Neural cell (in vitro differentiated cells): ENCODE measurements around the gene MDN1. TPM values are rescaled to one million over a fixed set of nuclear protein-coding genes. Genes with fewer than 3 reads are reported as not detected.

Experiments used
- H2AFZ ChIP-seq: fragments of 200-600, 300-800 bp; sonication (generic), shearing (Covaris generic); 2 replicates; pipeline ENCODE4 v1.6.0; 2014; ENCODE audit warnings: low read depth, mild to moderate bottlenecking, antibody characterized with exemption, low read length, moderate library complexity
- H3F3A ChIP-seq: fragments of 200-600 bp; shearing (Covaris generic); 2 replicates; pipeline ENCODE4 v1.6.1; 2016; ENCODE audit warnings: mild to moderate bottlenecking, moderate library complexity, mixed read lengths, antibody characterized with exemption, low read length; ENCODE audit not compliant: insufficient read depth, poor library complexity, severe bottlenecking
- H3K27ac ChIP-seq: fragments of 200-600, 300-800 bp; sonication (generic), shearing (Covaris generic); 2 replicates; pipeline ENCODE4 v1.5.1; 2014; ENCODE audit warnings: mild to moderate bottlenecking, low read length, moderate library complexity
- H3K27me3 ChIP-seq: fragments of 300-800, 200-600 bp; sonication (generic), shearing (Covaris generic); 2 replicates; pipeline ENCODE4 v1.6.0; 2014; ENCODE audit warnings: mild to moderate bottlenecking, low read depth, low read length, moderate library complexity; ENCODE audit not compliant: insufficient read depth
- H3K36me3 ChIP-seq: fragments of 300-800, 200-600 bp; sonication (generic), shearing (Covaris generic); 2 replicates; pipeline ENCODE4 v1.5.1; 2014; ENCODE audit warnings: mild to moderate bottlenecking, antibody characterized with exemption, low read length, moderate library complexity; ENCODE audit not compliant: insufficient read depth
- H3K4me2 ChIP-seq: fragments of 300-800, 200-600 bp; sonication (generic), shearing (Covaris generic); 2 replicates; pipeline ENCODE4 v1.6.0; 2014; ENCODE audit warnings: mild to moderate bottlenecking, low read length
- H3K4me3 ChIP-seq: fragments of 300-800, 200-600 bp; sonication (generic), shearing (Covaris generic); 2 replicates; pipeline ENCODE4 v1.5.1; 2014; ENCODE audit warnings: mild to moderate bottlenecking, low read length, moderate library complexity
- H3K79me2 ChIP-seq: fragments of 200-600 bp; shearing (Covaris generic); replicated peaks from 2 replicates; pipeline ENCODE4 v1.6.0; 2014; ENCODE audit warnings: mild to moderate bottlenecking, low read length, moderate library complexity; ENCODE audit not compliant: insufficient read depth
- H3K9ac ChIP-seq: fragments of 300-800, 200-600 bp; sonication (generic), shearing (Covaris generic); 2 replicates; pipeline ENCODE4 v1.6.1; 2016; ENCODE audit warnings: mild to moderate bottlenecking, low read length, mixed read lengths
- H3K9me2 ChIP-seq: fragments of 200-600 bp; shearing (Covaris generic); 2 replicates; pipeline ENCODE4 v1.6.1; 2016; ENCODE audit warnings: mild to moderate bottlenecking, low read length, mixed read lengths; ENCODE audit not compliant: insufficient read depth
- H3K9me3 ChIP-seq: fragments of 200-600, 300-800 bp; sonication (generic), shearing (Covaris generic); 2 replicates; pipeline ENCODE4 v1.6.1; 2016; ENCODE audit warnings: mild to moderate bottlenecking, mixed run types, low read length, moderate library complexity, mixed read lengths
- H4K20me1 ChIP-seq: fragments of 200-600 bp; shearing (Covaris generic); 2 replicates; pipeline ENCODE4 v1.6.1; 2016; ENCODE audit warnings: mild to moderate bottlenecking, mixed run types; ENCODE audit not compliant: insufficient read depth
- EP300 ChIP-seq: fragments of 450-650 bp; conservative IDR thresholded peaks from 2 replicates; pipeline ENCODE4 v1.6.1; 2014; ENCODE audit warnings: antibody characterized with exemption, mild to moderate bottlenecking, moderate library complexity; ENCODE audit not compliant: poor library complexity, severe bottlenecking
- EZH2 ChIP-seq: fragments of 200-600, 300-800 bp; shearing (Covaris generic), sonication (generic); IDR thresholded peaks from 2 replicates; pipeline ENCODE4 v1.6.1; 2014; ENCODE audit warnings: antibody characterized with exemption, low read length, borderline replicate concordance, mild to moderate bottlenecking; ENCODE audit not compliant: insufficient read depth, poor library complexity, severe bottlenecking
- MXI1 ChIP-seq: fragments of 450-650 bp; conservative IDR thresholded peaks from 2 replicates; pipeline ENCODE4 v1.6.1; 2014; ENCODE audit warnings: antibody characterized with exemption, mild to moderate bottlenecking; ENCODE audit not compliant: poor library complexity, severe bottlenecking
- POLR2AphosphoS5 ChIP-seq: IDR thresholded peaks from 2 replicates; pipeline ENCODE4 v1.6.1; 2012
- RAD21 ChIP-seq: fragments of 450-650 bp; conservative IDR thresholded peaks from 2 replicates; pipeline ENCODE4 v1.6.1; 2014; ENCODE audit warnings: antibody characterized with exemption, mild to moderate bottlenecking, moderate library complexity
- REST ChIP-seq: IDR thresholded peaks from 2 replicates; pipeline ENCODE4 v1.6.1; 2012; ENCODE audit warnings: borderline replicate concordance
- SMC3 ChIP-seq: fragments of 450-650 bp; conservative IDR thresholded peaks from 2 replicates; pipeline ENCODE4 v1.6.1; 2014; ENCODE audit warnings: antibody characterized with exemption, mild to moderate bottlenecking, moderate library complexity; ENCODE audit not compliant: poor library complexity
- TAF1 ChIP-seq: IDR thresholded peaks from 2 replicates; pipeline ENCODE4 v1.6.1; 2012; ENCODE audit warnings: low read depth
- polyA plus RNA-seq: library from polyadenylated mRNA; depleted of rRNA; stranded (reverse); fragments of >200 nt; gene quantifications from 2 replicates; pipeline ENCODE4 v1.2.3, GENCODE V29; 2014
- TF ChIP-seq, protein P1 (sequence below): fragments of 450-650 bp; IDR thresholded peaks from 2 replicates; pipeline ENCODE4 v1.5.1; 2014; ENCODE audit warnings: antibody characterized with exemption, mild to moderate bottlenecking, moderate library complexity; ENCODE audit not compliant: poor library complexity, severe bottlenecking

The MDN1 gene
- polyA plus RNA-seq, 1 donor from 2014 or later, result 17.8 TPM

DNA sequence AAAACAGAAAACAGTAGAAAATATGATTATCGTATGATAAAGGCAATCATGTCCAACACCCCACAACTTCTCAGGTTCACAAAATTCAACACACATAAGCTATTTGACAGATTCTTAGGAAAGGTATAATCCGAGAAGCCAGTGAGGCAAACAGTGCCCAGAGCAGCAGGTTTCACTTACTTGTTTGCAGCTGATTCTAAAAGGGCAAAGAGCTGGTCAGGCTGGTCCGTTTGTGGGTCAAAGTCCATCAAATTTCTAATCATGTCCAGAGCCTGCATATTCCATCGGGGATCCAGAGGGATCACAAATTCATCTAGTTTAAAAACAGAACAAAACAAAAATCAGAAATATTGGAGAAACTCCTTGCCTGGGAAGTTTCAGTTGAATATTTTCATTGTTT is 111.3 kb downstream of the MDN1 start:
- no peaks in the 10 kb centered on the region for H3K36me3 ChIP-seq
- no peak for TF ChIP-seq MXI1
- TF ChIP-seq REST, result no peak
- no peak for TF ChIP-seq RAD21
- no peak for TF ChIP-seq POLR2AphosphoS5
- no peak for TF ChIP-seq SMC3
- TF ChIP-seq, protein P1, sequence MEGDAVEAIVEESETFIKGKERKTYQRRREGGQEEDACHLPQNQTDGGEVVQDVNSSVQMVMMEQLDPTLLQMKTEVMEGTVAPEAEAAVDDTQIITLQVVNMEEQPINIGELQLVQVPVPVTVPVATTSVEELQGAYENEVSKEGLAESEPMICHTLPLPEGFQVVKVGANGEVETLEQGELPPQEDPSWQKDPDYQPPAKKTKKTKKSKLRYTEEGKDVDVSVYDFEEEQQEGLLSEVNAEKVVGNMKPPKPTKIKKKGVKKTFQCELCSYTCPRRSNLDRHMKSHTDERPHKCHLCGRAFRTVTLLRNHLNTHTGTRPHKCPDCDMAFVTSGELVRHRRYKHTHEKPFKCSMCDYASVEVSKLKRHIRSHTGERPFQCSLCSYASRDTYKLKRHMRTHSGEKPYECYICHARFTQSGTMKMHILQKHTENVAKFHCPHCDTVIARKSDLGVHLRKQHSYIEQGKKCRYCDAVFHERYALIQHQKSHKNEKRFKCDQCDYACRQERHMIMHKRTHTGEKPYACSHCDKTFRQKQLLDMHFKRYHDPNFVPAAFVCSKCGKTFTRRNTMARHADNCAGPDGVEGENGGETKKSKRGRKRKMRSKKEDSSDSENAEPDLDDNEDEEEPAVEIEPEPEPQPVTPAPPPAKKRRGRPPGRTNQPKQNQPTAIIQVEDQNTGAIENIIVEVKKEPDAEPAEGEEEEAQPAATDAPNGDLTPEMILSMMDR, result no peak
- no peak for TF ChIP-seq TAF1
- no peak for TF ChIP-seq EZH2
- no peak for TF ChIP-seq EP300
- no peaks in the 10 kb centered on the region for H3K79me2 ChIP-seq

DNA sequence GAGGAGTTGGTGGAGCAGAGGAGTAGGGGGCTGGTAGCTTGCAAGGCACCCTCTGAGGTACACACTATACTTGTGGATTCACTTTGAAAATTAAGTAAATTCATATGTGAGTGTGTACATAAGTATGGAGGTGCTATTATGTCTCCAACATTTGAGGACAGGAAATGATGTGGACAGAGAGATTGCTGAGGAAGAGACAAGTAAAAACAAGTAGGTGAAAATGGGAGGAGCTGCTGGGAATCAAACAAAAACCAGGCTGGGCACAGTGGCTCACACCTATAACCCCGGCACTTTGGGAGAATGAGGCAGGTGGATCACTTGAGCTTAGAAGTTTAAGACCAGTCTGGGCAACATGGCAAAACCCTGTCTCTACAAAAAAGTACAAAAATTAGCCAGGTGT is 111.8 kb downstream of the MDN1 start:
- Histone ChIP-seq H3K4me3 (no peak overlapping the region), H3K4me2 (no peak overlapping the region), H3K36me3 (no peaks in the 10 kb centered on the region), H3K9ac (no peak overlapping the region), H3K9me3 (no peaks in the 10 kb centered on the region), H3K79me2 (no peaks in the 10 kb centered on the region), H3K9me2 (no peaks in the 10 kb centered on the region), H3F3A (no peaks in the 10 kb centered on the region), H2AFZ (no peak overlapping the region), H4K20me1 (no peaks in the 10 kb centered on the region), H3K27me3 (no peaks in the 10 kb centered on the region), H3K27ac (no peak overlapping the region)
- TF ChIP-seq MXI1 (no peak), TAF1 (no peak), EP300 (no peak), POLR2AphosphoS5 (no peak), RAD21 (no peak), EZH2 (no peak), REST (no peak), SMC3 (no peak)
- TF ChIP-seq, protein P1, result no peak

More for the DNA sequence above, 111.3 kb downstream of the MDN1 start:
- Histone ChIP-seq H4K20me1 (no peaks in the 10 kb centered on the region), H3K27ac (no peak overlapping the region), H3K9me2 (no peaks in the 10 kb centered on the region), H3F3A (no peaks in the 10 kb centered on the region), H3K27me3 (no peaks in the 10 kb centered on the region), H3K9me3 (no peaks in the 10 kb centered on the region), H3K9ac (no peak overlapping the region), H3K4me2 (no peak overlapping the region), H2AFZ (no peak overlapping the region), H3K4me3 (no peak overlapping the region)
